Glomerular visceral epithelial cell (primary cell): Measurements from ENCODE around the gene LRIG1.

Experiments
- DNase-seq: peaks from one replicate; pipeline ENCODE4 v3.0.0-alpha.2; 2016; ENCODE audit errors: extremely low spot score

Gene LRIG1

GRCh38 chr3:66402596-66403290 lies 98.1 kb downstream of the LRIG1 start:
- DNase-seq = no peak

DNA sequence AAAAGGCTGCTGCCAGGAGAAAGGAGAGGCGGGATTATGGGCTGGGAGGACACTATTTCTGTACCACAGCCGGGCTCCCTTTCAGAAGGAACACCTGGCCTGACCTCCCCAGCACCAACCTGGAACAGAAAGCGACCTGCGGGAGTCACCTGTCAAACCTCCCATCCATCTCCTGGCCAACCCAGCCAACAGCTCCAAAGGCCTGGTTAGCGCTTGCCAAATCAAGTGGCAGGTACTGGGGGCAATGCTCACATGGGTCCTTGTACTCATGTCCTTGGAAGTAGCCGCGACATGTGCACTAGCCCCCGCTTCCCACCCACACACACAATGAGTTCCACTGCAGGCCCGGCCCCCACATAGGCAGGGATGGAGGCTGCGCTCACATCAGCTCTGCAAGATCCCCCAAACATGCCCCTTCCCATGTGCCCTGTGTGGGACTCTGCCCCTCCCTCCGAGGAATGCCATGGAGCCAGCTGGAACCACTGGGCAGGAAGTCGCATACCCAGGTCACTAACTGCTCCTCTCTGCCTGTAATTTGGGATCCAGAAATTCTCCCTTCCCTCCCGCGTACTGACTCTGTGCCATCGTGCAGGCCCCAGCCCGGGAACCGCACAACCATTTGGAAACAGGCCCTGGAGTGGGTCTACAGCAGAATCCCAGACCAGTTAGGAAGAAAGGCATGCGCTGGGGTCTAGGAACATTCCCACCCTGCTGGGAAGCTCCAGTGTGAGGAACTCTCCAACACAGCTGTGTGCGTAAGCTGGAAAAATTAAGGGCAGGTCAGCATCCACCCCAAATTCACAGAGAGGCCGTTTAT lies 98.9 kb downstream of the LRIG1 start:
- no peak for DNase-seq

DNA sequence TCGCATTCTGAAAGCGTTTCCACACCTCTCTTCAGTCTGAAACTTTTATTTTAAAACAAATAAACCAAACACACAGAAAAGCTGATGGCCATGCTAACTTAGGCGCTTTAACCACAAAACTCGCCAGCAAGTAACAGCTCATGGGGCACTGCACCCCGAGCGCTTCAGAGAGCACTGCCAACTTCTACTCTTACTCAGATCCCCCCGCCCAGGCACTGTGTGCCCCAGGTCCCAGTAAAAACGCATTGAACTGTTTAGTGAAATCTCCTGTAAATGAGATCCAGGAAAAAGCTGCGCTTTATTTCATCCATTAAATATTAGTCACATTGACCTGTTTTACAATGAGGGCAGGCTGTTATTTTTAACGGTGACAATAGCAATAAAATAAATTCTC lies 99.7 kb downstream of the LRIG1 start:
- DNase-seq = no peak

- no peak for DNase-seq
Observed at GRCh38 chr3:66400411-66401156, 100.2 kb downstream of the LRIG1 start.

- DNase-seq = no peak
Observed at GRCh38 chr3:66399529-66400232, 101.1 kb downstream of the LRIG1 start.

DNA sequence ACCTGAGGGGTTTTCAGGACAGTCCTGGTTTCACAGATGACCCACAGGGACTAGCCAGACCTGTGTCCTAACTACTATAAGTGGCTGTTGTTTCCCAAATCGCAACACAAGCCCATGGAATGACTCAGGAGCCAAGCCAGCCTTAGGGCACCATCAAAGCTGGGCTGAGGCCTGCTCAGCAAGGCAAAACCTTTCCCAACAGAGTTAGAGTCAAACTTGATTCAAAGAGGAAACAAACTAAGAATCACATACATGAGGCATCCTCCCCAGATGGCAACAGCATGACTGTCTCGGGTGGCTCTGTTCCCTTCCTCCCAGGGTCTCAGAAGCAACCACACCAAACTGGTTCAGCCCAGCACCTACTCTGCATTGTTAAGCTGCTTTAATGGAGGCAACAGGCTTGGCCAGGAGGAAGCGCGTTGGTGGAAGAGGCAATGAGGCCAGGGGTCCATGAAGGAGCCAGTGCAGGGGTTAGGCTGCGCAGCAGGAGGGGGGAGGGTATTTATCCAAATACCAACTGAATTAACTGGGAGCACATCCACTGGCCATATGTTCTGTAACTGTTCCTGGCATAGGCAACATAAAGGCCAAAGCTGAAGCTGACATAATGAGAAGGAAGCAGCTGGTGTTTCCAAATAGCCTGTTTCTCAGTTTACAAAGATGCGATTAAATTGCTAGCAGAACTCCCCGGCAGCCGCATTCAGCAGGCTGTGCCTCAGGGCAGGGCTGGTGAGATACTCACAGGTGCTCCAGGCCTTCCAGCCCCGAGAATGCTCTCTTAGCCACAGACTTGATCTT lies 102.4 kb downstream of the LRIG1 start:
- DNase-seq = no peak

- DNase-seq = no peak
Observed at GRCh38 chr3:66397745-66398144, 103.1 kb downstream of the LRIG1 start.

DNA sequence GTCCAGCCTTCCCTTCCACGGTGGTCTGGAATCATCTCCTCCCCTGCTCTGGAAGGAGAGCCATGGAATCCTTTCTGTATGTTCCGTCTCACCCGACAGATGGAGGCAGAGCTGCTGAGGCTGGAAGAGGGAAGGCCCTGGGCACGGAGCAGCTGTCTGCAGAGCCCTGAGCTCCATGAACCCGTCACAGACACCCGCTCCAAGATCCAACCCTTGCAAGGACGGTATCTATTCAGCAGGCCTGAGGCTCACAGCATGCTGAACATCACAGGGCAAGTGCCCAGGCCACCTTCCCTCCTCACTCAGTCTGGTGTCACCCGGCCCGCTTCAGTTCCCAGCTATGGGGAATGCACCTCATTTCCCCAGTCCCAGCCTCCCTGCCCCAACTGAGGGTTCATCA lies 103.9 kb downstream of the LRIG1 start:
- no peak for DNase-seq

- no peak for DNase-seq
Observed at GRCh38 chr3:66396161-66396760, 104.6 kb downstream of the LRIG1 start.

DNA sequence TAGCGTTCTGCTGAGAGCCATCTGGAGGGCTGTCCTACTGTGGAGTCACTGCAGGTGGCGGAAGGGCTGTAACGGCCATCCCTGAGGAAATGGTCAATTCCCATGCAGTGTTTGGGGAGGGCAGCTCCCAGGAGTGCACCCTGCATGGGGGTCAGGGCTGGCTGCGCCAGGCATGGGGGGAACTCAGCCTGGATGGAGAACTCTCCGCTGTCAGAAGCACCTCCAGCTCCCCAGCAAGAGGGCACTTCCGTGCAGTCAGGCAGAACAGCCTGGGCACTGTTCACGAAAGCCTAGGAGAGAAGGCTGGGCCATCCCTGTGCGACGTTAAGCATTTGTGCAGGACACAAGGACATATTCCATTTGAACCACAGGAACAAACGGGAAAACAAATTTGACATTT lies 105.2 kb downstream of the LRIG1 start:
- DNase-seq = no peak

- DNase-seq = no peak
Observed at GRCh38 chr3:66394753-66395249, 106.0 kb downstream of the LRIG1 start.

GRCh38 chr3:66394019-66394752 lies 106.6 kb downstream of the LRIG1 start:
- no peak for DNase-seq

DNA sequence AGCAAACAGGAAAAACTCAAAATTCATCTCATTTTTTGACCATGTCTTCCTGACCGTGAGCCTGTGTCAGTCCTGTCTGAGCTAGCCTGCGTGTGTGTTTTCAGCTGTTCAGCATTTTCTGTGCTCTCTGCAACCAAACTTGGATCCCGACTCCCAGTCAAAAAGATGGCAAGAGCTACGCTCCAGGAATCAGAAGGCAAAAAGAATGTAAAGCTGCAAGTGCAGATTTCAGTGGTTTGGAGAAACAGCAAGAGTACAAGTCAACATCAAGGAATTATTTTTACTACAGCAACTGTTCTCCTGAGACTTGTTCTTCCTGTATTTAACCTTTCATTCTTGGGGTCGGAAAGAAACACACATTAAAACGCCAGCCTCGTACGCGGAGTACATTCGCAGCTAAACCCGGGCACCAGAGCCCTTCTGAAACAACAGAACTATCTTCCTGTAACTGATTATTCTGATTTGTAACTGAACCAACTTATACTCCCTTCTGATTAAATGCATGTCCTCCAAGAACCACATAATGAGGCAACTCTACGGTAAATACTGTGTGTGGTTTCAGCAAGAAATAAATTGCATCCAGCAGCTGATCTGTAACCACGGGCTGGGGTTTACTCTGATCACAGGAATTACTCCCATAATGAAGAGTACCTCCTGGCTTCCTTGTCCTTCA lies 107.4 kb downstream of the LRIG1 start:
- DNase-seq = no peak

GRCh38 chr3:66392966-66393332 lies 107.9 kb downstream of the LRIG1 start:
- no peak for DNase-seq

- no peak for DNase-seq
Observed at GRCh38 chr3:66392512-66392911, 108.3 kb downstream of the LRIG1 start.

DNA sequence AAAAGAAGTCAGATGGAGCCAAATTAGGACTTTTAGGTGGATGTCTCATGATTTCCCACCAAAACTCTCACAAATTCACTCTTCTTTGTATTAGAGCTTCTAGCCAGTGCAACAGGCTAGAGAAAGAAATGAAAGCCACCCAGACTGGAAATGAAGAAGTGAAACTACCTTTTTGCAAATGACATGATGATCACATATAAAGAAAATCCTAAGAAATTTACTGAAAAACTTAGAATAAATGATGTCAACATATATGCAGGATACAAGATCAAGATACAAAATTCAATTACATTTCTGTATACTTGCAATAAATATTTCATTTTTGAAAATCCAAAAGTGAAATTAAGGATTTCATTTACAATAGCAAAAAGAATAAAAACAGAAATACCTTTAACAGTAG lies 110.8 kb downstream of the LRIG1 start:
- DNase-seq = no peak

- DNase-seq = no peak
Observed at GRCh38 chr3:66386925-66387650, 113.7 kb downstream of the LRIG1 start.

DNA sequence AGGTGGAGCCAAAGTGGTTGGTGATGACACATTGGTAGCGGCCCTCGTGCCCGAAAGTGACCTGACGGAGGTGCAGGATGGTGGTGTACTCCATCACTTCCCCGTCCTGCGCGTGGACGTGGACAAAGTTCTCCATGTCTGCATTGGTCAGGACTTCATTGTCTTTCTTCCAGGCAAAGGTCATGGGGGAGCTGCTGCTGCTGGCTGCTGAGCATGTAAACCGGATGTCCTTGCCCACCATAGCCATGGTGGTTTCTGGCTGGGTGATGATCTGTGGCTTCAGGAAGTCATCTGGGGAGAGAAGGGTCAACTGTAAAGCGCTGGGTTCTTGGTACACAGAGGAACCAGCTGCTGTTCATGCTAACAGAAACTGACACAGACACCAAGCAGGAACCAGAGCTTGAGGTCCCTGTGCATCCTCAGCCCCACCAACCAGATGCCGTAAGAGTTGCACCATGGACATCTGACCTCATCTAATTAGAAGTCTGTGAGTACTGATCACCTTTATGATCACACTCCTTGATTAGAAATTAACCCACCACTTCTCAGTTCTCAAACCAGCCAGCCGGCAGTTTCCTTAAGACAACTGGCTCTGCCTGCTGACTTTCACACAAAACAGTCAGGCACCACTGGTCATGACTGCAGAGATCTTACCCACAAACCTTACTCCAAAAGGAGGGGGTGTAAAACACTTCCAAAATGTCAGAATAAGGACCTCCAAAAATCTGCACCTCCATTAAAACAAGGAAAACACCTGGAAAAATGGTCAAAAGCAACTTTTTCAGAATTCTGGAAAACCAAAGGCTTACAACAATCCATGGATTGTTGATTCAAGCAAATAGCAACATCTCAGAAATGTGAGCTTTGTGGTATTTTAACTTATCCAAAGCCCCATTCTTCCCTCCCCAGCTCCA lies 114.6 kb downstream of the LRIG1 start:
- no peak for DNase-seq
